Activated T-cell treated with anti-CD3 and anti-CD28 coated beads, Interleukin-2, amount 50 U/mL, for 4 hours (primary cell): ENCODE results near the gene ZNF441. TPM values are rescaled to one million over a fixed set of nuclear protein-coding genes. Genes with fewer than 3 reads are reported as not detected.

ENCODE experiments used
- ATAC-seq, 2 donors: fragments of 200-7000 bp; cut with Tn5 transposase; one replicate each; pipeline ENCODE4 v1.10.0; 2021
- DNase-seq: peaks from one replicate; pipeline ENCODE4 v3.0.0-alpha.2; 2020
- H3K27me3 Mint-ChIP-seq: one replicate; pipeline ENCODE4 v1.8.0; 2021; ENCODE audit warnings: low read depth, mixed read lengths
- H3K36me3 Mint-ChIP-seq: one replicate; pipeline ENCODE4 v1.8.0; 2022; ENCODE audit warnings: mixed read lengths; ENCODE audit not compliant: insufficient read depth
- H3K4me1 Mint-ChIP-seq: one replicate; pipeline ENCODE4 v1.8.0; 2021; ENCODE audit warnings: low read depth, mixed read lengths
- H3K4me3 Mint-ChIP-seq: one replicate; pipeline ENCODE4 v1.8.0; 2021; ENCODE audit warnings: mild to moderate bottlenecking, moderate library complexity, mixed read lengths
- H3K9me3 Mint-ChIP-seq: one replicate; pipeline ENCODE4 v1.8.0; 2021; ENCODE audit warnings: mixed read lengths
- total RNA-seq, 3 donors: library from RNA; stranded (reverse); gene quantifications; one replicate each; pipeline ENCODE4 v1.2.1, GENCODE V29; 2021

The ZNF441 gene
- total RNA-seq, result 1 to 10 TPM; 1.6 to 2.9 (median 1.7) TPM

DNA sequence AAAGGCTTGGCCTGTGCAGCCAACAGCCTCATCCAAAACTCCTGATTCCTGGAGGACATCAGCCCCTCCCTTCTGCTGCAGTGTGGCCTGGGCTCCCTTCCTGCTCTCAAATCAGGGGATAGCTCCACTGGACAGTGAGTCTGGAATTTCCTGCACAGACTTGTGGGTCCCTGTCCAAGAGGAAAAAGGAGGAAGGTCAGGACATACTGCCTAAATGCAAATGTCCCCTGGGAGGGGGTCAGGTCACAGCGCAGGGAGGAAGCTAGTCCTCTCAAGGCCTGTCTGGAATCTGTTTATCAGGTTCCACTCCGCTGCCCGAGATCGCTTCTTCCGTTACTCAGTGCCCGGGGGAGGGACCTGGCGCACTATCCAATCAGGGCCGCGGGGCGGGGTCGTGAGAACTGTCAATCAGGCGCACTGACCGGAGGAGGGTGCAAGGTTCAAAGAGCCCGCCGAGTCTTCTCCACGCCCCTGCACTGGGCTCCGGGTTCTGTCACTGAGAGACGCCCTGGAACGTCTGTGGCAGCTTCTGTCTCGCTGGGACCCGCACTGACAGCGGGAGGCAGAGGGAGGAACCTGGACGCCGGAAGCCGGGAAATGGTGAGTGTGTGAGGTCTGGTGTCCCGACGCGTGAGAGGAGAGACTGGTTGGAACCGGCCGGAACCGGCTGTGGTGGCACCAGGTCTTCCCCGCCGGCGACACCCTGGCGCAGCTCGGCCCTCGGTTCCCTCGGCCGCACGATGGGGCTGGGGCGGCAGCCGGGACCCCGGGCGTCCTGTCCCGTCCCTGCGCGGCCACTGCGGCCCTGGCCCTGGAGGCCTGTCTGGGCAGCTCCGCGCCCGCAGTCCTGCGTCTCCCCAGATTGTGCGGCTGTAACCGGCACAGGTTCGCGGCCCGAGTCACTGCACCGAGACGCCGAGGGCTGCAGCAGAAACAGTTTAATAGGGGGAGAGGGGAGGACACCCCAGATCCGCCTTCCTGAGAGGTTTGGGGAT is at the start of gene ZNF441:
ZNF441 (plus strand) TSS at position 404 of the 995 bp plus-strand sequence; CDS start at position 598, 194 bp downstream.
- peaks cover 3% of the 10 kb centered on the region for H3K27me3 Mint-ChIP-seq
- peaks cover 28% of the 10 kb centered on the region for H3K9me3 Mint-ChIP-seq
- peaks cover 19% of the 10 kb centered on the region for H3K4me1 Mint-ChIP-seq
- peak; percentile 97 to 98 for ATAC-seq
- peaks cover 20% of the 10 kb centered on the region for H3K36me3 Mint-ChIP-seq
- peak within 1 kb of the TSS; percentile 98 for H3K4me3 Mint-ChIP-seq
- DNase-seq, result peak; percentile 87

DNA sequence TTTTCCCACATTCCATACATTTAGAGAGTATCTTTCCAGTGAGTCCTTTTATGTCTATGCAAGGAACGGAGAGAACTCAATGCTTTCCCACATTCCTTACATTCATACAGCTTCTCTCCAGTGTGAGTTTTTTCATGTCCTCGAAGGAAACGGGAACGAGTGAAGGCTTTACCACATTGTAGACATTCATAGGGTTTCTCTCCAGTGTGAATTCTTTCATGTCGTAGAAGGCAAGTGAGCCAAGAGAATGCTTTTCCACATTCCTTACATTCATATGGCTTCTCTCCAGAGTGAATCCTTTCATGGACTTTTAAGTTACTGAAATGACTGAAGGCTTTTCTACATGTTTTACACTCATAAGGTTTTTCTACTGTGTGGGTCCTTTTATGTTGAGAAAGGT is 45.1 kb upstream of the ZNF441 start:
- H3K9me3 Mint-ChIP-seq, result peaks cover 41% of the 10 kb centered on the region
- no peak for DNase-seq
- peaks cover 46% of the 10 kb centered on the region for H3K36me3 Mint-ChIP-seq

DNA sequence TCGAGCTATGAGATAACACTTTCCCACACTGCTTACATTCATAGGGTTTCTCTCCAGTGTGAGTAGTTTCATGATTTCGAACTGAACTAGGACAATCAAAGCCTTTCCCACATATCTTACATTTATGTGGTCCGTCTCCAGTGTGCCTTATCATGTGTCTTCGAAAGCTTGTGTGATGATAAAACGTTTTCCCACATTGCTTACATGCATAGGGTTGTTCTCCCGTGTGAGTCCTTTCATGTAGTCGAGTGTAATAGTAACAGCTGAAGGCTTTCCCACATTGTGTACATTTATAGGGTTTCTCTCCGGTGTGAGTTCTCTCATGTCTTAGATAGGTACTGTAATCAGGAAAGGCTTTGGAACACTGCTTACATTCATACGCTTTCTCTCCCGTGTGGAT is 44.4 kb upstream of the ZNF441 start:
- DNase-seq, result no peak
- Mint-ChIP-seq H3K27me3 (no peaks in the 10 kb centered on the region), H3K9me3 (peaks cover 39% of the 10 kb centered on the region), H3K4me3 (no peak overlapping the region), H3K36me3 (peaks cover 46% of the 10 kb centered on the region), H3K4me1 (no peaks in the 10 kb centered on the region)
- ATAC-seq, result no peak

More for the DNA sequence above, 45.1 kb upstream of the ZNF441 start:
- no peak for ATAC-seq
- Mint-ChIP-seq H3K27me3 (no peaks in the 10 kb centered on the region), H3K4me1 (no peaks in the 10 kb centered on the region), H3K4me3 (no peak overlapping the region)

DNA sequence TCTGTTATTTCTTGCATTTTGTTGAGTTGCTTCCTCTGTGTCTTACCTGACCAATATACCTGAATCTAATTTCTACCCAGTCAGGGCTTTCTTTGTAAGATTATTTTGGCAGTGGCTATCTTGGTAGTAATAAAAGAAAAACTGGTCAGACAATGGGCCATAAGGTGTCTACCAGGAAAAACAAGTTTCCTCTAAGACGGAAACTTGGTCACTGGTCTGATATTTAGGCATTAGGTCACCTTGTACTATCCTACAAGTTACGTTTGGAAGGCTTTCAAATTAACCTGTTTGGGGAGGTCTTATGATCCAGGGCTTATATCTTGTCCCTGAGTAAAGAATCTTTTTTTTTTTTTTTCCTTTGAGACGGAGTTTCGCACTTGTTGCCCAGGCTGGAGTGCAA is 37.2 kb upstream of the ZNF441 start:
- Mint-ChIP-seq H3K4me3 (no peak overlapping the region), H3K4me1 (no peaks in the 10 kb centered on the region), H3K9me3 (peaks cover 16% of the 10 kb centered on the region), H3K27me3 (no peaks in the 10 kb centered on the region), H3K36me3 (peaks cover 28% of the 10 kb centered on the region)
- DNase-seq, result no peak
- no peak for ATAC-seq

DNA sequence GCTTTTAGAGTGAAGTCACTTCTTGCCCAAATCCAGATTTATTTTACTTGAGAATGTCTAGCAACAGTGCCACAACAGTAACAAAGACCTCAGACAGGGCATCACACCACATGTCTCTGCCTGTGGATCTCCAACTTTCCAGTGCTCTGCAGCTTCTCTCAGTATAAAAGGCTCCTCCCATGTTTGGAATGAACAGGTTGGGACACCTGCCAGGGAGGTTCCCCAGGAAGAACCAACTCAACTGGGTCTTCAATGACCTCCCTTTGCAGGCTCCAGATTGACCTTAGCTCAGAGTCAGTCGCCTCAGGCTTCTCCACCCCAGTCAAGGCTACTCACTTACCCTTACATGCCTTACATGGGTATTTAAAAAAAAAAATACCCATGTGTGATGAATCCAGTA is 31.4 kb upstream of the ZNF441 start:
- no peak for DNase-seq
- Mint-ChIP-seq H3K27me3 (no peaks in the 10 kb centered on the region), H3K4me3 (no peak overlapping the region), H3K9me3 (no peaks in the 10 kb centered on the region), H3K36me3 (peaks cover 7% of the 10 kb centered on the region), H3K4me1 (peaks cover 18% of the 10 kb centered on the region)
- no peak for ATAC-seq

DNA sequence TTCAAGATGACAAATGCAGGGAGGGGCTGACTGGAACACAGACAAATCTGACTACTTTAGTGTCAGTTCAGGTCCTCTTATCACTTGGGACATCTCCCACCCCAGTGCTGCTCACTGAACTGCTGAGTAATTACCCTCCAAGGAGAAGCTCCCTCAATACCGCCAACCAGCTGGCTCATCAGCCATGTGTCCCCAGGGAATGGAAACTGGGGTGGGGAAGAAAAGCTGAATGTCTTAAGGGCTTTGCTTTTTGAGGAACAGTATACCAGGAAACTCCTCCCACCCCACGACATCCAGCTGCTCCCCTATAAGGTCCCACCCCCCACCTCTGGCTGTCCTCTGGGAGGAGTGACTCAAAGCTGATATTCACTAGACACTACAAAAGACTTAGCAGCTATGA is 30.1 kb upstream of the ZNF441 start:
- H3K36me3 Mint-ChIP-seq, result peaks cover 3% of the 10 kb centered on the region
- H3K27me3 Mint-ChIP-seq, result no peaks in the 10 kb centered on the region
- H3K4me3 Mint-ChIP-seq, result peak overlapping the region; percentile 67
- ATAC-seq, result no peak
- DNase-seq, result no peak
- H3K9me3 Mint-ChIP-seq, result no peaks in the 10 kb centered on the region
- peaks cover 18% of the 10 kb centered on the region for H3K4me1 Mint-ChIP-seq

DNA sequence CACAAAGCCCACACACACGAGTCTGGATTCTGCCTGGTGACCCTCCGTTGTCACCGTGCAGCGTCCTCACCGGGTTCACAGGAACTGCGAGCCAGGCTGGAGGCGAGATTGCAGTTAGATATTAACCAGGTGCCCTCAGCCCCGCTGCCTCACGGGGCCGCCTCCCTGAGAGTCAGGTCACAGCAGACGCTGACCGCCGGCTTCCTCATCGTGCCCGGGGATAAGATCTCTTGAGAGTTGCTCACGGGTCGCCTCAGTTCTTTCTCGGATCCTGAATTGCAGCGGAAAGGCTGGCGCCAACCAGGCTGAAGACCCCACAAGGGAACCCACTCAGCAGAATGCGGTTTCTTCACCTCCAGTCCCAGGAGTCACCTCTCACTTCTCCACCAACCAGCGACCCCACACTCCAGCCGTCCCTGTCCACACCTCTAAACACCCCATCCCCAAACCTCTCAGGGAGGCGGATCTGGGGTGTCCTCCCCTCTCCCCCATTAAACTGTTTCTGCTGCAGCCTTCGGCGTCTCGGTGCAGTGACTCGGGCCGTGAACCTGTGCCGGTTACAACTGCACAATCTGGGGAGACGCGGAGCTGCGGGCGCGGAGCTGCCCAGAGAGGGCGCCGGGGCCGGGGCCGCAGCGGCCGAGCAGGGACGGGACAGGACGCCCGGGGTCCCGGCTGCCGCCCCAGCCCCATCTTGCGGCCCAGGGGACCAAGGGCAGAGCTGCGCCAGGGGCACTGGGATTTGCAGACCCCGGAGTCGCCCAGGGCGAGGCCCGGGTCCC is 28.6 kb upstream of the ZNF441 start:
- Mint-ChIP-seq H3K9me3 (no peaks in the 10 kb centered on the region), H3K4me1 (peaks cover 18% of the 10 kb centered on the region), H3K27me3 (no peaks in the 10 kb centered on the region), H3K36me3 (no peaks in the 10 kb centered on the region), H3K4me3 (peak overlapping the region; percentile 98)
- DNase-seq (peak; percentile 12), ATAC-seq (peak; percentile 57 to 58)

DNA sequence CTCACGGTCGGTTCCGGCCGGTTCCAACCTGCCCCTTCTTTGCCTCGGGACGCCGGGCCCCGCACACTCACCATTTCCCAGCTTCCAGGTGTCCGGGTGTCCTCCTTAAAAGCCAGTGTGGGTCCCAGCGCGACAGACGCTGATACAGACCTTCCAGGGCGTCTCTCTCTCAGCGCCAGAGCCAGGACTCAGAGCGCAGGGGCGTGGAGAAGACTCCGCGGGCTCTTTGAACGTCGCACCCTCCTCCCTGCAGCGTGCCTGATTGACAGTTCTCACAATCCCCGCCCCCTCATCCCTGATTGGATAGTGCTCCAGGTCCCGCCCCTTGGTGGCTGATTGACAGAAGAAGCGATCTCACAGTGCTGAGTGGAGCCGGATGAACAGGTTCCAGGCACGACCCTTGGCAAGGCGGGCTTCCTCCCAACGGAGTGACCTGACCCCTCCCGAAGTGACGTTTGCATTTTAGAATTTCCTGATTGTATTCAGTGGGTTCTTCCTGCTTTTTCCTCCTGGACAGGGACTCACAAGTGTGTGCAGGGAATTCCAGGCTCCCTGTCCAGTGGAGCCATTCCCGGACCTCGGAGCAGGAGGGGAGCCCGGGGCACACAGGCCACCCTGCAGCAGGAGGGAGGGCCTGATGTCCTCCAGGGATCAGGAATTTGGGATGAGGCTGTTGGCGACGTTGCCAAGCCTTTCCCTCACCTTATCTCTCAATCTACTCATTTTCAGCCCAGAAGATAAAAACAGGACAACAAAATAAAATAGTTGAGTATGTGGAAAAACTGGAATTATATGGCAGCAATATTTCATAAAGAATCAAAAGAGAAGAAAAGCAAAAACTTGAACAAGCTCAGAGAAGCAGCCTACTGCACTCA is 27.8 kb upstream of the ZNF441 start, which contains the start of gene ZNF823:
ZNF823 (minus strand) TSS at position 201 of the 875 bp plus-strand sequence; CDS start at position 74, 127 bp downstream.
- DNase-seq (peak; percentile 94), ATAC-seq (peak; percentile 99)
- H3K27me3 Mint-ChIP-seq, result no peaks in the 10 kb centered on the region
- H3K4me3 Mint-ChIP-seq, result peak within 1 kb of the TSS; percentile 98
- peaks cover 18% of the 10 kb centered on the region for H3K4me1 Mint-ChIP-seq
- H3K36me3 Mint-ChIP-seq, result no peaks in the 10 kb centered on the region
- H3K9me3 Mint-ChIP-seq, result no peaks in the 10 kb centered on the region

DNA sequence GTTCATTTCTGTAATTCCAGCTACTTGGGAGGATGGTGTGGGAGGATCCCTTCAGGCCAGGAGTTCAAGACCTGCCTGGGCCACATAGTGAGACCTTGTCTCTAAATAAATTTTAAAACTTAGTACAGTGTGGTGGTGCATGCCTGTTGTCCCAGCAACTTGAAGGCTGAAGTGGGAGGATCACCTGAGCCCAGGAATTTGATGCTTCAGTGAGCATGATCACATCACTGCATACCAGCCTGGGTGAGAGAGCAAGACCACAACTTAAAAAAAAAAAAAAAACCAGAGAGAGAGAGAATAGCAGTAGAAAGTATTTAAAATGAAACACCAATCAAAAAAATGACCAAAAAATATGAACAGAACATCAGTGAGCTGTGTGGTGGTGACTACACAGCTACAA is 20.9 kb upstream of the ZNF441 start:
- DNase-seq (no peak), ATAC-seq (no peak)
- Mint-ChIP-seq H3K9me3 (peaks cover 17% of the 10 kb centered on the region), H3K27me3 (peaks cover 2% of the 10 kb centered on the region), H3K4me1 (no peaks in the 10 kb centered on the region), H3K4me3 (no peak overlapping the region), H3K36me3 (peaks cover 1% of the 10 kb centered on the region)

DNA sequence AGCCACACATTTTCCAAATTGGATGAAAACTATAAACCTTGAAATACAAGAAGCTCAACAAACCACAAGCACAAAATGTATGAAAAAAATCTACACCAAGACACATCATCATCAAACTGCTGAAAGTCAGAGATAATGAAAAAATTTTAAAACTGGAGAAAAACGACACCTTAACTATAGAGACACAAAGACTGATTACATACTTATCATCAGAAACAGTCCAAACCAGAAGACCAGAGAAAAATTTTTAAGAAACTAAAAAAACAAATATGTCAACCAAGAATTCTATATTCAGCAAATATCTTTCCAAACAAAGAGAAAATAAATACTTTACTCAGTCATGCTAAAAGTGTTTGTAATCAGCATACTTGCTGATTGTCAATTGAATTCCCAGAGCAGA is 19.5 kb upstream of the ZNF441 start:
- no peaks in the 10 kb centered on the region for H3K4me1 Mint-ChIP-seq
- peaks cover 31% of the 10 kb centered on the region for H3K9me3 Mint-ChIP-seq
- DNase-seq, result no peak
- H3K4me3 Mint-ChIP-seq, result no peak overlapping the region
- ATAC-seq, result no peak
- H3K27me3 Mint-ChIP-seq, result peaks cover 5% of the 10 kb centered on the region
- H3K36me3 Mint-ChIP-seq, result peaks cover 1% of the 10 kb centered on the region

DNA sequence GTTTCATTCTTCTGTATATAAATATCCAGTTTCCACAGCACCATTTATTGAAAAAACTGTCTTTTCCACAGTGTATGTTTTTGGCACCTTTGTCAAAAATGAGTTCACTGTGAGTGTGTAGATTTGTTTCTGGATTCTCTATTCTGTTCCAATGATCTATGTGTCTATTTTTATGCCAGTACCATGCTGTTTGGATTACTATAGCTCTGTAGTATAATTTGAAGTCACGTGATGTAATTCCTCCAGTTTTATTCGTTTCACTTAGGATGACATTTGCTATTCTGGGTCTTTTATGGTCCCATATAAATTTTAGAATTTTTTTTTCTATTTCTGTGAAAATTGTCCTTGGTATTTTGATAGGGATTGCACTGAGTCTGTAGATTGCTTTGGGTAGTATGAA is 17.0 kb upstream of the ZNF441 start:
- DNase-seq (no peak), ATAC-seq (no peak)
- Mint-ChIP-seq H3K4me1 (no peaks in the 10 kb centered on the region), H3K4me3 (no peak overlapping the region), H3K9me3 (peaks cover 42% of the 10 kb centered on the region), H3K36me3 (peaks cover 3% of the 10 kb centered on the region), H3K27me3 (peaks cover 22% of the 10 kb centered on the region)

DNA sequence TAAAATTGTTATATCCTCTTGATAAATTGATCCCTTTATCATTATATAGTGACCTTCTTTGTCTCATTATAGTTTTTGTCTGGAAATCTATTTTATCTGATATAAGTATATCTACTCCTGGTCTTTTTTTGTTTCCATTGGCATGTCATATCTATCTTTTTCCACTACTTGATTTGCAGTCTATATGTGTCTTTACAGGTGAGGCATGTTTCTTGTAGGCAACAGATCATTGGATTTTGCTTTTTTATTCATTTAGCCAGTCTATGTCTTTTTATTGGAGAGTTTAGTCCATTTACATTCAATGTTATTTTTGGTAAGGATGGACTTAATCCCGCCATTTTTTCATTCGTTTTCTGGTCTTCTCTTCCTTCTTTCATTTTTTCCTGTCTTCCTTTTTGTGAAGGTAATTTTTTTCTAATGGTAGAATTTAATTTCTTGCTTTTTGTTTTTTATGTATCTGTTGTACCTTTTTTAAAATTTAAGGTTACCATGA is 14.5 kb upstream of the ZNF441 start:
- peaks cover 27% of the 10 kb centered on the region for H3K27me3 Mint-ChIP-seq

DNA sequence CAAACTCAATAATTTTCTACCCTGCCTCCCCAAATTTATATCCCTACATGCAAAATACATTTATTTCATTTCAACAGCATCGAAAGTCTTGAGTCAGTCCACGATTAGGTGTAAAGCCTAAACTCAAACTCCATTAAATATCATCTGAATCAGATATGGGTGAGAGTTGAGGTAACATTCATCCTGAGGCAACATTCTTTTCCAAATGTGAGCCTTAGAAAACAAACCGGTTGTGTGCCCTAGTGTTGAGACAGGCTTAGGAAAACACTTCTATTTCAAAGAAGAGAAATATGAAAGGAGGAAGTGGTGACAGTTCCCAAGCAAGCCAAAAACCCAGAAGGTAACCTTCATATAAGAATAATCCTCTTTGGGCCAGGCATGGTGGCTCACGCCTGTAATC is 12.1 kb upstream of the ZNF441 start:
- DNase-seq (no peak), ATAC-seq (no peak)
- no peaks in the 10 kb centered on the region for H3K4me1 Mint-ChIP-seq
- H3K9me3 Mint-ChIP-seq, result peaks cover 44% of the 10 kb centered on the region
- H3K27me3 Mint-ChIP-seq, result peaks cover 27% of the 10 kb centered on the region
- no peak overlapping the region for H3K4me3 Mint-ChIP-seq
- peaks cover 2% of the 10 kb centered on the region for H3K36me3 Mint-ChIP-seq

More for the DNA sequence above, 14.5 kb upstream of the ZNF441 start:
- Mint-ChIP-seq H3K4me1 (no peaks in the 10 kb centered on the region), H3K36me3 (peaks cover 2% of the 10 kb centered on the region), H3K4me3 (no peak overlapping the region), H3K9me3 (peaks cover 52% of the 10 kb centered on the region)
- no peak for DNase-seq
- no peak for ATAC-seq
